SU-DHL-6 (cell line): Measurements from ENCODE around the gene LYSMD2.

Experiments used
- CTCF ChIP-seq: fragments of 200-600 bp; sonication (generic); IDR thresholded peaks from one replicate; pipeline ENCODE4 v1.5.1; 2017; ENCODE audit warnings: antibody characterized with exemption, mild to moderate bottlenecking, low read length, moderate library complexity; ENCODE audit not compliant: insufficient read depth, poor library complexity, severe bottlenecking
- EZH2phosphoT487 ChIP-seq: fragments of 200-600 bp; sonication (generic), shearing (Covaris generic); conservative IDR thresholded peaks from 2 replicates; pipeline ENCODE4 v1.6.1; 2018; ENCODE audit warnings: mild to moderate bottlenecking, antibody characterized with exemption, low read length, moderate library complexity, mixed read lengths

- TF ChIP-seq CTCF (no peak), EZH2phosphoT487 (no peak)
Observed at GRCh38 chr15:51770902-51771301, 33.4 kb upstream of the LYSMD2 start.
